HG03095 (cell line): ENCODE results near the gene FAAH.
"Not testable (repeated sequence)": the region's sequence is repeated elsewhere in the genome, so short reads cannot be mapped to it uniquely, and the experiment has no call there.

ENCODE experiments used
- ATAC-seq: cut with Tn5 transposase; IDR thresholded peaks from one replicate; pipeline ENCODE4 v1.9.1; 2021; ENCODE audit warnings: moderate library complexity; ENCODE audit not compliant: unreplicated experiment

FAAH gene

GRCh38 chr1:46394108-46394871 lies at the start of gene FAAH:
FAAH (plus strand) TSS chr1:46394317; CDS start chr1:46394349, 32 bp downstream.
- no peak for ATAC-seq

- no peak for ATAC-seq
Observed at GRCh38 chr1:46344481-46344880, 49.6 kb upstream of the FAAH start.

- no peak for ATAC-seq
Observed at GRCh38 chr1:46345281-46345680, 48.8 kb upstream of the FAAH start.

- ATAC-seq = no peak
Observed at GRCh38 chr1:46352363-46352762, 41.8 kb upstream of the FAAH start.

- ATAC-seq = not testable (repeated sequence)
Observed at GRCh38 chr1:46355920-46356319, 38.2 kb upstream of the FAAH start.

- no peak for ATAC-seq
Observed at GRCh38 chr1:46362158-46362557, 32.0 kb upstream of the FAAH start.

- no peak for ATAC-seq
Observed at GRCh38 chr1:46363121-46363520, 31.0 kb upstream of the FAAH start.

GRCh38 chr1:46364612-46365011 lies 29.5 kb upstream of the FAAH start:
- ATAC-seq = no peak

GRCh38 chr1:46365796-46366195 lies 28.3 kb upstream of the FAAH start:
- not testable (repeated sequence) for ATAC-seq

GRCh38 chr1:46367072-46367471 lies 27.0 kb upstream of the FAAH start:
- ATAC-seq = no peak

- ATAC-seq = not testable (repeated sequence)
Observed at GRCh38 chr1:46367701-46368100, 26.4 kb upstream of the FAAH start.

- no peak for ATAC-seq
Observed at GRCh38 chr1:46368791-46369190, 25.3 kb upstream of the FAAH start.

- no peak for ATAC-seq
Observed at GRCh38 chr1:46369542-46370213, 24.4 kb upstream of the FAAH start.

- ATAC-seq = no peak
Observed at GRCh38 chr1:46370214-46370633, 23.9 kb upstream of the FAAH start.

- no peak for ATAC-seq
Observed at GRCh38 chr1:46372431-46372830, 21.7 kb upstream of the FAAH start.

- no peak for ATAC-seq
Observed at GRCh38 chr1:46379996-46380395, 14.1 kb upstream of the FAAH start.

- no peak for ATAC-seq
Observed at GRCh38 chr1:46380508-46380907, 13.6 kb upstream of the FAAH start.

- ATAC-seq = no peak
Observed at GRCh38 chr1:46393510-46393909, 607 bp upstream of the FAAH start.

- ATAC-seq = no peak
Observed at GRCh38 chr1:46394872-46395465, 852 bp downstream of the FAAH start.

- no peak for ATAC-seq
Observed at GRCh38 chr1:46396441-46397398, 2.6 kb downstream of the FAAH start.

GRCh38 chr1:46399307-46399706 lies 5.2 kb downstream of the FAAH start:
- ATAC-seq = no peak
